SK-N-SH (cell line): ENCODE data around the gene FBXL22. TPM values are rescaled to one million over a fixed set of nuclear protein-coding genes. Genes with fewer than 3 reads are reported as not detected.

Experiments
- CTCF ChIA-PET: fragments of 300-600, 350-600 bp; formaldehyde crosslinking; extraction: SDS; loops from one replicate; lab custom pipeline; 2021; lab: Yijun Ruan, JAX
- POLR2A ChIA-PET: fragments of 350-600 bp; sonication (Branson Sonifier 250); formaldehyde crosslinking; extraction: SDS; loops from one replicate; lab custom pipeline; 2020; ENCODE audit warnings: antibody characterized with exemption, inconsistent platforms; lab: Yijun Ruan, JAX
- DNase-seq: peaks from one replicate; pipeline ENCODE4 v3.0.0; 2012
- H2AFZ ChIP-seq: fragments of 200-600 bp; sonication (generic); 2 replicates; pipeline ENCODE4 v1.8.1; 2016; ENCODE audit warnings: antibody characterized with exemption, mild to moderate bottlenecking, low read depth
- H3F3A ChIP-seq: fragments of 200-600 bp; sonication (generic); replicated peaks from 2 replicates; pipeline ENCODE3; 2016; ENCODE audit warnings: antibody characterized with exemption, mild to moderate bottlenecking; ENCODE audit not compliant: insufficient read depth
- H3K27ac ChIP-seq, 2 experiments: fragments of 200-500 bp in 1 of 2; fragments of 200-600 bp in 1 of 2; sonication (Bioruptor generic) in 1 of 2; sonication (generic), shearing (Covaris generic) in 1 of 2; 2 replicates each; pipeline versions ENCODE4 v1.5.1 to v1.6.1; 2014 to 2016; ENCODE audit warnings: low read depth in 2 of 2, inconsistent platforms in 1 of 2, low read length in 1 of 2, mild to moderate bottlenecking in 1 of 2, mixed read lengths in 1 of 2
- H3K27me3 ChIP-seq: fragments of 200-600 bp; sonication (generic), shearing (Covaris generic); 2 replicates; pipeline ENCODE4 v1.6.1; 2016; ENCODE audit warnings: mixed run types; ENCODE audit not compliant: insufficient read depth
- H3K36me3 ChIP-seq, 2 experiments: fragments of 200-500 bp in 1 of 2; fragments of 200-600 bp in 1 of 2; sonication (Bioruptor generic) in 1 of 2; sonication (generic) in 1 of 2; replicated peaks in 1 of 2; 2 replicates each; pipeline versions ENCODE3 to v1.5.1; 2014 to 2016; ENCODE audit warnings: low read length in 1 of 2, mild to moderate bottlenecking in 1 of 2; ENCODE audit not compliant: insufficient read depth in 2 of 2, control insufficient read depth in 1 of 2
- H3K4me1 ChIP-seq, 2 experiments: fragments of 200-500 bp in 1 of 2; fragments of 200-600 bp in 1 of 2; sonication (Bioruptor generic) in 1 of 2; sonication (generic), shearing (Covaris generic) in 1 of 2; 2 replicates each; pipeline versions ENCODE4 v1.5.1 to v1.6.1; 2014 to 2016; ENCODE audit warnings: low read depth in 1 of 2, low read length in 1 of 2, mixed run types in 1 of 2; ENCODE audit not compliant: insufficient read depth in 2 of 2, control insufficient read depth in 1 of 2
- H3K4me2 ChIP-seq: fragments of 200-600 bp; sonication (generic), shearing (Covaris generic); 2 replicates; pipeline ENCODE4 v1.6.1; 2017; ENCODE audit warnings: mixed run types
- H3K4me3 ChIP-seq, 2 experiments: fragments of 200-500 bp in 1 of 2; fragments of 200-600 bp in 1 of 2; sonication (Bioruptor generic) in 1 of 2; sonication (generic), shearing (Covaris generic) in 1 of 2; 2 replicates each; pipeline versions ENCODE4 v1.5.1 to v1.8.1; 2014 to 2016; ENCODE audit warnings: low read depth in 2 of 2, inconsistent platforms in 1 of 2, low read length in 1 of 2, mild to moderate bottlenecking in 1 of 2, mixed read lengths in 1 of 2, moderate library complexity in 1 of 2
- H3K79me2 ChIP-seq: fragments of 200-600 bp; sonication (generic); 2 replicates; pipeline ENCODE4 v1.8.1; 2017; ENCODE audit warnings: mild to moderate bottlenecking; ENCODE audit not compliant: insufficient read depth
- H3K9ac ChIP-seq: fragments of 200-600 bp; sonication (generic); 2 replicates; pipeline ENCODE4 v1.6.1; 2017; ENCODE audit warnings: mixed run types
- H3K9me2 ChIP-seq: fragments of 200-600 bp; sonication (generic); 2 replicates; pipeline ENCODE4 v1.6.1; 2017; ENCODE audit warnings: mixed run types
- H3K9me3 ChIP-seq: fragments of 200-600 bp; sonication (generic); 2 replicates; pipeline ENCODE4 v1.6.1; 2017; ENCODE audit warnings: mixed run types, mild to moderate bottlenecking, moderate library complexity
- H4K20me1 ChIP-seq: fragments of 200-600 bp; sonication (generic); 2 replicates; pipeline ENCODE4 v1.6.1; 2017; ENCODE audit warnings: mild to moderate bottlenecking, mixed run types; ENCODE audit not compliant: insufficient read depth
- CHD2 ChIP-seq: fragments of 150-350 bp; IDR thresholded peaks from 2 replicates; pipeline ENCODE4 v1.6.1; 2018; ENCODE audit warnings: low read length; ENCODE audit not compliant: partially characterized antibody
- ELF1 ChIP-seq: IDR thresholded peaks from 2 replicates; pipeline ENCODE4 v1.4.0; 2012
- EP300 ChIP-seq, 2 experiments: IDR thresholded peaks; 2 replicates each; pipeline versions ENCODE4 v1.4.0 to v1.6.1; 2012; ENCODE audit warnings: borderline replicate concordance in 1 of 2, low read depth in 1 of 2, low read length in 1 of 2
- FOXM1 ChIP-seq: IDR thresholded peaks from 2 replicates; pipeline ENCODE4 v1.4.0; 2012; ENCODE audit warnings: low read depth, mild to moderate bottlenecking
- IRF3 ChIP-seq: fragments of 150-350 bp; IDR thresholded peaks from 2 replicates; pipeline ENCODE4 v1.6.1; 2016; ENCODE audit warnings: mild to moderate bottlenecking, low read depth, low read length
- JUND ChIP-seq: IDR thresholded peaks from 2 replicates; pipeline ENCODE4 v1.4.0; 2012
- MEF2A ChIP-seq: IDR thresholded peaks from 2 replicates; pipeline ENCODE4 v1.4.0; 2012; ENCODE audit warnings: low read depth, borderline replicate concordance
- MXI1 ChIP-seq: IDR thresholded peaks from 2 replicates; pipeline ENCODE4 v1.6.1; 2012; ENCODE audit warnings: mild to moderate bottlenecking, low read depth, low read length, improper control_type of control experiment
- NFIC ChIP-seq: IDR thresholded peaks from 2 replicates; pipeline ENCODE4 v1.4.0; 2012; ENCODE audit warnings: borderline replicate concordance
- POLR2AphosphoS5 ChIP-seq: IDR thresholded peaks from 2 replicates; pipeline ENCODE4 v1.6.1; 2012; ENCODE audit warnings: low read depth, low read length
- RAD21 ChIP-seq: IDR thresholded peaks from 2 replicates; pipeline ENCODE4 v1.6.1; 2012; ENCODE audit warnings: mild to moderate bottlenecking, low read length
- SIN3A ChIP-seq: IDR thresholded peaks from 2 replicates; pipeline ENCODE4 v1.6.1; 2012; ENCODE audit warnings: low read depth, mild to moderate bottlenecking, low read length, moderate library complexity, borderline replicate concordance
- USF2 ChIP-seq: fragments of 150-350 bp; IDR thresholded peaks from 2 replicates; pipeline ENCODE4 v1.6.1; 2017; ENCODE audit warnings: antibody characterized with exemption, low read length, low read depth, borderline replicate concordance
- YY1 ChIP-seq: IDR thresholded peaks from 2 replicates; pipeline ENCODE4 v1.4.0; 2012; ENCODE audit warnings: low read depth, mild to moderate bottlenecking
- WGBS: methylation state at CpG from one replicate; pipeline ENCODE4 v1.1.6; 2017; ENCODE audit warnings: low lambda C conversion rate; 5-methylcytosine and 5-hydroxymethylcytosine counted together
- polyA plus RNA-seq, 3 experiments: library from polyadenylated mRNA; depleted of rRNA; stranded (reverse); fragments of >200 nt; gene quantifications; 2 replicates each; pipeline ENCODE4 v1.2.3, GENCODE V29; 2012
- TF ChIP-seq, protein P1 (sequence below): IDR thresholded peaks from 2 replicates; pipeline ENCODE4; 2012
- TF ChIP-seq, protein P2 (sequence below): IDR thresholded peaks from 2 replicates; pipeline ENCODE4 v1.4.0; 2012; ENCODE audit warnings: low read depth, borderline replicate concordance
- TF ChIP-seq, protein P3 (sequence below): fragments of 200-600 bp; sonication (generic); IDR thresholded peaks from 2 replicates; pipeline ENCODE4 v1.6.1; 2017; ENCODE audit warnings: antibody characterized with exemption, mild to moderate bottlenecking, moderate library complexity

Gene FBXL22
- polyA plus RNA-seq, 1 of the 3 experiments (the other 2 are of a cell fraction), result 0.10 TPM

DNA sequence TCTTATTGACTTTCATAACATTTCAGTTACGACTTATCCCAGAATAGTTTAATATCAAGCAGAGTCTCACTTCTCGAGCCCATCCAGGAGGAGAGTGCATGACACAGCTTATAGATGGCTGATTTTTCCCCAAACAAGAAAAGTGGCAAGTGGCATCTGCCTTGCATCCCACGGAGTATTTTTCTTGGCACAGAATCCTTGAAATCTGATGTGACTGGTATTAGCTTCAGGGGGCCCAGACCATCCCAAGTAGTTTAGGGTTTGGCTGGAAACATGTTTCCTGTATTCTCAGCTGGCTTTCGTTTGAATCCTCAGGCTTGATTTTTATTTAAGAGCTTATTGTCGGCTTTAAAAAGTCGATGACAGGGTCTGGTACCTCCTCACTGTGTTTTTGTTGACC is 20.7 kb upstream of the FBXL22 start:
- peaks cover 0 to 3% of the 10 kb centered on the region in 2 experiments; a peak in 3 of 4 replicates for H3K4me1 ChIP-seq
- H3K79me2 ChIP-seq, result no peaks in the 10 kb centered on the region
- H3K9me3 ChIP-seq, result no peaks in the 10 kb centered on the region
- H3K27ac ChIP-seq, result peak overlapping the region; percentile 12 to 55; a peak in 2 of 4 replicates
- H3K4me2 ChIP-seq, result no peak overlapping the region; the same call in 1 of the 2 replicates
- H3K9me2 ChIP-seq, result no peaks in the 10 kb centered on the region
- peaks cover 34 to 62% of the 10 kb centered on the region in 2 experiments for H3K36me3 ChIP-seq
- POLR2A ChIA-PET, result no interaction called here
- H3K27me3 ChIP-seq, result no peaks in the 10 kb centered on the region
- H4K20me1 ChIP-seq, result no peaks in the 10 kb centered on the region
- no peak for TF ChIP-seq FOXM1
- TF ChIP-seq, protein P1, sequence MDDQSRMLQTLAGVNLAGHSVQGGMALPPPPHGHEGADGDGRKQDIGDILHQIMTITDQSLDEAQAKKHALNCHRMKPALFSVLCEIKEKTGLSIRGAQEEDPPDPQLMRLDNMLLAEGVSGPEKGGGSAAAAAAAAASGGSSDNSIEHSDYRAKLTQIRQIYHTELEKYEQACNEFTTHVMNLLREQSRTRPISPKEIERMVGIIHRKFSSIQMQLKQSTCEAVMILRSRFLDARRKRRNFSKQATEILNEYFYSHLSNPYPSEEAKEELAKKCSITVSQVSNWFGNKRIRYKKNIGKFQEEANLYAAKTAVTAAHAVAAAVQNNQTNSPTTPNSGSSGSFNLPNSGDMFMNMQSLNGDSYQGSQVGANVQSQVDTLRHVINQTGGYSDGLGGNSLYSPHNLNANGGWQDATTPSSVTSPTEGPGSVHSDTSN, result peak; percentile 19; the same call in 1 of the 2 replicates
- peak; percentile 30 for TF ChIP-seq NFIC
- TF ChIP-seq POLR2AphosphoS5, result no peak
- TF ChIP-seq USF2, result no peak
- DNase-seq, result peak; percentile 24
- no peak overlapping the region for H3K4me3 ChIP-seq
- peaks cover 9% of the 10 kb centered on the region for H3F3A ChIP-seq
- WGBS, result 63% methylated on average over 6 of the region's 6 CpGs
- CTCF ChIA-PET, result interaction anchor here (0.6 kb wide), 1 partner anchor 47 kb away, joined by 3 read pairs; no protein-coding TSS in a partner anchor
- H3K9ac ChIP-seq, result no peak overlapping the region
- H2AFZ ChIP-seq, result no peak overlapping the region

- Histone ChIP-seq H4K20me1 (no peaks in the 10 kb centered on the region), H3K4me2 (no peak overlapping the region), H3K27ac (peak overlapping the region in 1 of 2 experiments; percentile 62; a peak in 2 of 4 replicates), H2AFZ (no peak overlapping the region), H3F3A (peaks cover 12% of the 10 kb centered on the region), H3K9me3 (no peaks in the 10 kb centered on the region), H3K4me3 (no peak overlapping the region), H3K4me1 (peaks cover 0 to 5% of the 10 kb centered on the region in 2 experiments; a peak in 3 of 4 replicates), H3K79me2 (no peaks in the 10 kb centered on the region), H3K36me3 (peaks cover 9 to 47% of the 10 kb centered on the region in 2 experiments), H3K27me3 (no peaks in the 10 kb centered on the region), H3K9ac (no peak overlapping the region), H3K9me2 (no peaks in the 10 kb centered on the region)
- no peak for DNase-seq
- CTCF ChIA-PET, result interaction anchor here (1.2 kb wide), 1 partner anchor 293 kb away, joined by 3 read pairs; no protein-coding TSS in a partner anchor
- POLR2A ChIA-PET, result interaction anchor here (0.6 kb wide), 1 partner anchor 278 kb away, joined by 3 read pairs; no protein-coding TSS in a partner anchor
- TF ChIP-seq YY1, result no peak
- TF ChIP-seq MEF2A, result no peak
- TF ChIP-seq JUND, result no peak
- no peak for TF ChIP-seq USF2
- TF ChIP-seq, protein P2, sequence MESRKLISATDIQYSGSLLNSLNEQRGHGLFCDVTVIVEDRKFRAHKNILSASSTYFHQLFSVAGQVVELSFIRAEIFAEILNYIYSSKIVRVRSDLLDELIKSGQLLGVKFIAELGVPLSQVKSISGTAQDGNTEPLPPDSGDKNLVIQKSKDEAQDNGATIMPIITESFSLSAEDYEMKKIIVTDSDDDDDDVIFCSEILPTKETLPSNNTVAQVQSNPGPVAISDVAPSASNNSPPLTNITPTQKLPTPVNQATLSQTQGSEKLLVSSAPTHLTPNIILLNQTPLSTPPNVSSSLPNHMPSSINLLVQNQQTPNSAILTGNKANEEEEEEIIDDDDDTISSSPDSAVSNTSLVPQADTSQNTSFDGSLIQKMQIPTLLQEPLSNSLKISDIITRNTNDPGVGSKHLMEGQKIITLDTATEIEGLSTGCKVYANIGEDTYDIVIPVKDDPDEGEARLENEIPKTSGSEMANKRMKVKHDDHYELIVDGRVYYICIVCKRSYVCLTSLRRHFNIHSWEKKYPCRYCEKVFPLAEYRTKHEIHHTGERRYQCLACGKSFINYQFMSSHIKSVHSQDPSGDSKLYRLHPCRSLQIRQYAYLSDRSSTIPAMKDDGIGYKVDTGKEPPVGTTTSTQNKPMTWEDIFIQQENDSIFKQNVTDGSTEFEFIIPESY, result no peak
- no peak for TF ChIP-seq NFIC
- TF ChIP-seq CHD2, result no peak
- TF ChIP-seq ELF1, result no peak
- TF ChIP-seq IRF3, result no peak
- TF ChIP-seq SIN3A, result no peak
- TF ChIP-seq RAD21, result no peak
- no peak for TF ChIP-seq EP300 (IDR thresholded peaks at IDR 0.05; ENCODE audit: borderline replicate concordance in 1 of 2, low read depth in 1 of 2, low read length in 1 of 2)
- no peak for TF ChIP-seq POLR2AphosphoS5
- TF ChIP-seq, protein P3, sequence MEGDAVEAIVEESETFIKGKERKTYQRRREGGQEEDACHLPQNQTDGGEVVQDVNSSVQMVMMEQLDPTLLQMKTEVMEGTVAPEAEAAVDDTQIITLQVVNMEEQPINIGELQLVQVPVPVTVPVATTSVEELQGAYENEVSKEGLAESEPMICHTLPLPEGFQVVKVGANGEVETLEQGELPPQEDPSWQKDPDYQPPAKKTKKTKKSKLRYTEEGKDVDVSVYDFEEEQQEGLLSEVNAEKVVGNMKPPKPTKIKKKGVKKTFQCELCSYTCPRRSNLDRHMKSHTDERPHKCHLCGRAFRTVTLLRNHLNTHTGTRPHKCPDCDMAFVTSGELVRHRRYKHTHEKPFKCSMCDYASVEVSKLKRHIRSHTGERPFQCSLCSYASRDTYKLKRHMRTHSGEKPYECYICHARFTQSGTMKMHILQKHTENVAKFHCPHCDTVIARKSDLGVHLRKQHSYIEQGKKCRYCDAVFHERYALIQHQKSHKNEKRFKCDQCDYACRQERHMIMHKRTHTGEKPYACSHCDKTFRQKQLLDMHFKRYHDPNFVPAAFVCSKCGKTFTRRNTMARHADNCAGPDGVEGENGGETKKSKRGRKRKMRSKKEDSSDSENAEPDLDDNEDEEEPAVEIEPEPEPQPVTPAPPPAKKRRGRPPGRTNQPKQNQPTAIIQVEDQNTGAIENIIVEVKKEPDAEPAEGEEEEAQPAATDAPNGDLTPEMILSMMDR, result no peak
- no peak for TF ChIP-seq MXI1
Measured at GRCh38 chr15:63582179-63582578, 15.0 kb upstream of the FBXL22 start.
